Muscle of leg (tissue), 9 donors: ENCODE data around the gene SLC2A4. TPM values are rescaled to one million over a fixed set of nuclear protein-coding genes. Genes with fewer than 3 reads are reported as not detected.

ENCODE experiments used
- polyA plus RNA-seq, 8 donors: library from polyadenylated mRNA; unstranded; fragments of 120-200 nt; gene quantifications; one replicate each; pipeline versions ENCODE4 v1.2.1 to v1.2.3, GENCODE V29; 2013; ENCODE audit warnings: inconsistent platforms in 1 of 8, low replicate concordance in 1 of 8; ENCODE audit not compliant: insufficient read length in 8 of 8, insufficient read depth in 1 of 8
- total RNA-seq: library from RNA; stranded (reverse); fragments of 120-200 nt; gene quantifications from one replicate; pipeline ENCODE4 v1.2.4, GENCODE V29; 2013

Gene SLC2A4
- total and polyA plus RNA-seq, 9 donors: 7.1 to 35.3 (median 24.5) TPM

Other genes with a start within 250 kb of the SLC2A4 start
Only the 30 nearest of the 33 such genes appear.
- 1.9 TPM for gene CLEC10A, start 201.5 kb upstream of the SLC2A4 start, total RNA-seq
- 1 to 10 TPM in 7 of 8 donors, under 1 TPM in 1; 0.96 to 1.9 (median 1.5) TPM for gene CLEC10A, start 201.5 kb upstream of the SLC2A4 start, polyA plus RNA-seq
- 0.04 TPM for gene ASGR2, start 166.9 kb upstream of the SLC2A4 start, total RNA-seq
- 1 to 10 TPM in 1 of 8 donors, under 1 TPM in 7; 0.30 to 1.1 (median 0.44) TPM for gene ASGR2, start 166.9 kb upstream of the SLC2A4 start, polyA plus RNA-seq
- 1.5 TPM for gene ASGR1, start 102.3 kb upstream of the SLC2A4 start, total RNA-seq
- 1 to 10 TPM; 1.5 to 3.4 (median 2.3) TPM for gene ASGR1, start 102.3 kb upstream of the SLC2A4 start, polyA plus RNA-seq
- 12.7 TPM for gene DLG4, start 61.9 kb upstream of the SLC2A4 start, total RNA-seq
- 10 to 100 TPM; 16.7 to 33.9 (median 22.9) TPM for gene DLG4, start 61.9 kb upstream of the SLC2A4 start, polyA plus RNA-seq
- 276 TPM for gene ACADVL, start 61.8 kb upstream of the SLC2A4 start, total RNA-seq
- 100 to 1,000 TPM; 251 to 312 (median 283) TPM for gene ACADVL, start 61.8 kb upstream of the SLC2A4 start, polyA plus RNA-seq
- 34.1 TPM for gene DVL2, start 47.2 kb upstream of the SLC2A4 start, total RNA-seq
- gene DVL2, start 47.2 kb upstream of the SLC2A4 start, polyA plus RNA-seq: 10 to 100 TPM; 31.2 to 43.3 (median 40.0) TPM
- gene PHF23, start 42.3 kb upstream of the SLC2A4 start, total RNA-seq: 29.1 TPM
- 10 to 100 TPM; 32.8 to 47.8 (median 40.0) TPM for gene PHF23, start 42.3 kb upstream of the SLC2A4 start, polyA plus RNA-seq
- gene GABARAP, start 39.3 kb upstream of the SLC2A4 start, total RNA-seq: 324 TPM
- gene GABARAP, start 39.3 kb upstream of the SLC2A4 start, polyA plus RNA-seq: 100 to 1,000 TPM; 308 to 363 (median 333) TPM
- 43.4 TPM for gene CTDNEP1, start 30.0 kb upstream of the SLC2A4 start, total RNA-seq
- 100 to 1,000 TPM; 152 to 181 (median 165) TPM for gene CTDNEP1, start 30.0 kb upstream of the SLC2A4 start, polyA plus RNA-seq
- 45.4 TPM for gene ELP5, start 29.5 kb upstream of the SLC2A4 start, total RNA-seq
- gene ELP5, start 29.5 kb upstream of the SLC2A4 start, polyA plus RNA-seq: 10 to 100 TPM; 36.7 to 64.6 (median 39.6) TPM
- 0.71 TPM for gene CLDN7, start 19.2 kb upstream of the SLC2A4 start, total RNA-seq
- 1 to 10 TPM in 7 of 8 donors, under 1 TPM in 1; 0.28 to 8.8 (median 2.0) TPM for gene CLDN7, start 19.2 kb upstream of the SLC2A4 start, polyA plus RNA-seq
- gene YBX2, start 12.9 kb downstream of the SLC2A4 start, total RNA-seq: 0.58 TPM
- gene YBX2, start 12.9 kb downstream of the SLC2A4 start, polyA plus RNA-seq: 1 to 10 TPM in 6 of 8 donors, under 1 TPM in 2; 0.36 to 2.7 (median 1.4) TPM
- gene EIF5A, start 25.9 kb downstream of the SLC2A4 start, total RNA-seq: 175 TPM
- gene EIF5A, start 25.9 kb downstream of the SLC2A4 start, polyA plus RNA-seq: 100 to 1,000 TPM; 266 to 372 (median 330) TPM
- gene GPS2, start 33.6 kb downstream of the SLC2A4 start, total RNA-seq: 34.7 TPM
- gene GPS2, start 33.6 kb downstream of the SLC2A4 start, polyA plus RNA-seq: 10 to 100 TPM; 57.5 to 65.9 (median 59.8) TPM
- gene NEURL4, start 47.6 kb downstream of the SLC2A4 start, total RNA-seq: 17.7 TPM
- gene NEURL4, start 47.6 kb downstream of the SLC2A4 start, polyA plus RNA-seq: 10 to 100 TPM; 13.3 to 21.7 (median 19.2) TPM
- gene ACAP1, start 54.8 kb downstream of the SLC2A4 start, total RNA-seq: 12.1 TPM
- 10 to 100 TPM in 2 of 8 donors, 1 to 10 TPM in 6; 4.7 to 10.2 (median 7.2) TPM for gene ACAP1, start 54.8 kb downstream of the SLC2A4 start, polyA plus RNA-seq
- gene KCTD11, start 70.4 kb downstream of the SLC2A4 start, total RNA-seq: 4.7 TPM
- gene KCTD11, start 70.4 kb downstream of the SLC2A4 start, polyA plus RNA-seq: 10 to 100 TPM in 1 of 8 donors, 1 to 10 TPM in 7; 6.8 to 10.5 (median 7.9) TPM
- not detected for gene TMEM95, start 73.4 kb downstream of the SLC2A4 start, total RNA-seq
- gene TMEM95, start 73.4 kb downstream of the SLC2A4 start, polyA plus RNA-seq: not detected
- gene TNK1, start 99.4 kb downstream of the SLC2A4 start, total RNA-seq: 0.31 TPM
- gene TNK1, start 99.4 kb downstream of the SLC2A4 start, polyA plus RNA-seq: 1 to 10 TPM in 2 of 8 donors, under 1 TPM in 6; 0.23 to 1.3 (median 0.70) TPM
- 14.2 TPM for gene PLSCR3, start 112.8 kb downstream of the SLC2A4 start, total RNA-seq
- 10 to 100 TPM; 24.2 to 38.9 (median 30.0) TPM for gene PLSCR3, start 112.8 kb downstream of the SLC2A4 start, polyA plus RNA-seq
- gene TMEM256, start 122.4 kb downstream of the SLC2A4 start, total RNA-seq: 100 TPM
- 10 to 100 TPM; 45.4 to 70.0 (median 57.7) TPM for gene TMEM256, start 122.4 kb downstream of the SLC2A4 start, polyA plus RNA-seq
- gene NLGN2, start 126.1 kb downstream of the SLC2A4 start, total RNA-seq: 7.7 TPM
- 10 to 100 TPM; 20.6 to 36.2 (median 27.0) TPM for gene NLGN2, start 126.1 kb downstream of the SLC2A4 start, polyA plus RNA-seq
- gene SPEM1, start 138.6 kb downstream of the SLC2A4 start, total RNA-seq: not detected
- not detected for gene SPEM1, start 138.6 kb downstream of the SLC2A4 start, polyA plus RNA-seq
- gene SPEM2, start 143.9 kb downstream of the SLC2A4 start, total RNA-seq: not detected
- not detected for gene SPEM2, start 143.9 kb downstream of the SLC2A4 start, polyA plus RNA-seq
- gene SPEM3, start 147.1 kb downstream of the SLC2A4 start, total RNA-seq: not detected
- gene SPEM3, start 147.1 kb downstream of the SLC2A4 start, polyA plus RNA-seq: under 1 TPM in 1 of 8 donors, not detected in 7; 0.26 TPM
- gene TMEM102, start 153.7 kb downstream of the SLC2A4 start, total RNA-seq: 0.93 TPM
- 1 to 10 TPM in 4 of 8 donors, under 1 TPM in 4; 0.72 to 1.7 (median 0.95) TPM for gene TMEM102, start 153.7 kb downstream of the SLC2A4 start, polyA plus RNA-seq
- gene FGF11, start 157.8 kb downstream of the SLC2A4 start, total RNA-seq: 1.6 TPM
- gene FGF11, start 157.8 kb downstream of the SLC2A4 start, polyA plus RNA-seq: 1 to 10 TPM; 1.0 to 4.8 (median 2.1) TPM
- 52.8 TPM for gene CHRNB1, start 163.3 kb downstream of the SLC2A4 start, total RNA-seq
- 10 to 100 TPM; 58.0 to 80.8 (median 70.9) TPM for gene CHRNB1, start 163.3 kb downstream of the SLC2A4 start, polyA plus RNA-seq
- 14.1 TPM for gene ZBTB4, start 197.9 kb downstream of the SLC2A4 start, total RNA-seq
- gene ZBTB4, start 197.9 kb downstream of the SLC2A4 start, polyA plus RNA-seq: 10 to 100 TPM; 20.1 to 31.6 (median 24.5) TPM
- gene SLC35G6, start 199.7 kb downstream of the SLC2A4 start, total RNA-seq: not detected
- gene SLC35G6, start 199.7 kb downstream of the SLC2A4 start, polyA plus RNA-seq: under 1 TPM in 6 of 8 donors, not detected in 2; 0.09 to 0.27 (median 0.18) TPM